A673 (cell line): Measurements from ENCODE around the gene CCDC126. TPM values are rescaled to one million over a fixed set of nuclear protein-coding genes. Genes with fewer than 3 reads are reported as not detected.
"Not testable (repeated sequence)": the region's sequence is repeated elsewhere in the genome, so short reads cannot be mapped to it uniquely, and the experiment has no call there.

Experiments
- BruUV-seq: library from RNA; stranded (reverse); fragments of 400-500 nt; replicated peaks from 2 replicates; lab custom pipeline; 2021; lab: Mats Ljungman, UMichigan
- CTCF ChIA-PET: fragments of 300-600 bp; sonication (Branson Sonifier 250); formaldehyde crosslinking; loops from one replicate; lab custom pipeline; 2022; ENCODE audit warnings: antibody characterized with exemption; lab: Charles Lee
- POLR2A ChIA-PET: fragments of 300-600 bp; sonication (Branson Sonifier 250); formaldehyde crosslinking; loops from one replicate; lab custom pipeline; 2022; ENCODE audit warnings: antibody characterized with exemption; ENCODE audit not compliant: low non-redundant PET; lab: Charles Lee
- DNase-seq: peaks from one replicate; pipeline ENCODE4 v3.0.0-alpha.2; 2015; ENCODE audit warnings: low spot score
- H3K27ac ChIP-seq: fragments of 200-600 bp; sonication (generic); 2 replicates; pipeline ENCODE4 v1.5.1; 2016; ENCODE audit warnings: mixed run types, low read depth, mild to moderate bottlenecking, mixed read lengths, antibody characterized with exemption, low read length; ENCODE audit not compliant: poor library complexity, severe bottlenecking
- H3K27me3 ChIP-seq: fragments of 200-600 bp; sonication (generic); replicated peaks from 2 replicates; pipeline ENCODE4 v1.6.1; 2017; ENCODE audit warnings: mixed run types, low read depth, mild to moderate bottlenecking, mixed read lengths, antibody characterized with exemption, low read length; ENCODE audit not compliant: insufficient read depth, poor library complexity
- H3K36me3 ChIP-seq: fragments of 200-600 bp; sonication (generic); 2 replicates; pipeline ENCODE4 v1.6.1; 2016; ENCODE audit warnings: mixed run types, mild to moderate bottlenecking, mixed read lengths, antibody characterized with exemption, low read length; ENCODE audit not compliant: insufficient read depth, poor library complexity, severe bottlenecking
- H3K4me1 ChIP-seq: fragments of 200-600 bp; sonication (generic); 2 replicates; pipeline ENCODE4 v1.6.1; 2017; ENCODE audit warnings: mixed run types, mild to moderate bottlenecking, mixed read lengths, antibody characterized with exemption, low read length; ENCODE audit not compliant: insufficient read depth, poor library complexity, severe bottlenecking
- H3K4me3 ChIP-seq: fragments of 200-600 bp; sonication (generic); 2 replicates; pipeline ENCODE4 v1.5.1; 2016; ENCODE audit warnings: low read depth, mixed run types, mild to moderate bottlenecking, mixed read lengths, low read length; ENCODE audit not compliant: poor library complexity, severe bottlenecking
- H3K9me3 ChIP-seq: fragments of 200-600 bp; sonication (generic); 2 replicates; pipeline ENCODE4 v1.6.1; 2016; ENCODE audit warnings: mixed run types, low read depth, mild to moderate bottlenecking, mixed read lengths, antibody characterized with exemption, low read length; ENCODE audit not compliant: poor library complexity, severe bottlenecking
- CTCF ChIP-seq: fragments of 300-800, 200-600 bp; sonication (generic); conservative IDR thresholded peaks from 2 replicates; pipeline ENCODE4 v1.5.1; 2017; ENCODE audit warnings: low read depth, mild to moderate bottlenecking, antibody characterized with exemption, low read length, moderate library complexity, mixed read lengths
- EZH2 ChIP-seq: fragments of 200-600 bp; sonication (generic); IDR thresholded peaks from 2 replicates; pipeline ENCODE4 v1.6.1; 2017; ENCODE audit warnings: borderline replicate concordance, low read depth, mild to moderate bottlenecking, mixed read lengths, antibody characterized with exemption, low read length; ENCODE audit not compliant: poor library complexity, severe bottlenecking
- intact Hi-C: fragments of 100-400 bp; cut with micrococcal nuclease; formaldehyde crosslinking; loops from one replicate; pipeline ENCODE4 v1.10.0; 2022; ENCODE audit not compliant: unreplicated experiment
- total RNA-seq: library from RNA; stranded (reverse); gene quantifications from 2 replicates; pipeline ENCODE4 v1.2.3, GENCODE V29; 2021

The CCDC126 gene
- total RNA-seq, 1 experiment from 2014 or later: 7.4 TPM

DNA sequence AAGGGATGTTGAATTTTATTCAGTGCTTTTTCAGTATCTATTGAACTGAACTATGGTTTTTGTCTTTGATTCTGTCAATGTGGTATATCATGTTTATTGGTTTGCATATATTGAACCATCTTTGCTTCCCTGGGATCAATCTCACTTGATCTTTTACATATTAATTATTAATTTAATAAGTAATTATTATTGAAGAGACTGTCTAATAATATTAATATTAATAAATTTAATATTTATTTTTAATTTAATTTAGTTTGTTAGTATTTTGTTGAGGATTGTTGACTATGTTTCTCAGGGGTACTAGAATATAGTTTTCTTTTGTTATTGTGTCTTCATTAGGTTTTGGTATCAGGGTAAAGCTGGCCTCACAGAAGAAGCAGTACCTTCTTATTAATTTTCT is 38.9 kb upstream of the CCDC126 start:
- no peaks in the 10 kb centered on the region for H3K27me3 ChIP-seq
- no peaks in the 10 kb centered on the region for H3K4me1 ChIP-seq
- no peak overlapping the region for H3K4me3 ChIP-seq
- no peak for TF ChIP-seq CTCF
- no peak for TF ChIP-seq EZH2
- POLR2A ChIA-PET: no interaction called here
- no TSS peak for BruUV-seq
- H3K27ac ChIP-seq: no peak overlapping the region
- H3K9me3 ChIP-seq: no peaks in the 10 kb centered on the region
- H3K36me3 ChIP-seq: no peaks in the 10 kb centered on the region
- intact Hi-C loops: no loop called here
- CTCF ChIA-PET: no interaction called here
- DNase-seq: no peak

- Histone ChIP-seq H3K4me1 (no peaks in the 10 kb centered on the region), H3K4me3 (no peak overlapping the region), H3K9me3 (no peaks in the 10 kb centered on the region), H3K36me3 (no peaks in the 10 kb centered on the region), H3K27me3 (no peaks in the 10 kb centered on the region), H3K27ac (no peak overlapping the region)
- TF ChIP-seq EZH2 (no peak), CTCF (peak; percentile 86)
- no TSS peak for BruUV-seq
- intact Hi-C loops: loop anchor here (1.0 to 5.0 kb wide), 2 partner anchors 142 to 1527 kb away; no protein-coding TSS in a partner anchor
- ChIA-PET POLR2A (no interaction called here), CTCF (interaction anchor here (0.6 to 1.3 kb wide), 4 partner anchors 24 to 141 kb away, joined by 4 to 10 read pairs (median 7); no protein-coding TSS in a partner anchor)
- DNase-seq: peak; percentile 85
Observed at GRCh38 chr7:23570592-23571200, 26.5 kb upstream of the CCDC126 start.

GRCh38 chr7:23581975-23582374 is 15.2 kb upstream of the CCDC126 start:
- DNase-seq, POLR2A ChIA-PET, H3K36me3 ChIP-seq, BruUV-seq, CTCF ChIA-PET, intact Hi-C loops, H3K9me3 ChIP-seq, H3K27me3 ChIP-seq, H3K27ac ChIP-seq, H3K4me3 ChIP-seq, H3K4me1 ChIP-seq: not testable (repeated sequence)

- intact Hi-C loops, H3K4me1 ChIP-seq, H3K27ac ChIP-seq, DNase-seq, H3K4me3 ChIP-seq, CTCF ChIA-PET, H3K36me3 ChIP-seq, POLR2A ChIA-PET, BruUV-seq, H3K9me3 ChIP-seq, H3K27me3 ChIP-seq: not testable (repeated sequence)
Observed at GRCh38 chr7:23585304-23585703, 11.9 kb upstream of the CCDC126 start.
